VCaP (cell line): ENCODE measurements around the gene LINC01488.

Experiments
- H3K27ac ChIP-seq: fragments of 450-650 bp; 2 replicates; pipeline ENCODE4 v1.5.1; 2017
- CTCF ChIP-seq: fragments of 450-650 bp; conservative IDR thresholded peaks from 2 replicates; pipeline ENCODE4 v1.5.1; 2017; ENCODE audit warnings: mild to moderate bottlenecking, moderate library complexity

Gene LINC01488

DNA sequence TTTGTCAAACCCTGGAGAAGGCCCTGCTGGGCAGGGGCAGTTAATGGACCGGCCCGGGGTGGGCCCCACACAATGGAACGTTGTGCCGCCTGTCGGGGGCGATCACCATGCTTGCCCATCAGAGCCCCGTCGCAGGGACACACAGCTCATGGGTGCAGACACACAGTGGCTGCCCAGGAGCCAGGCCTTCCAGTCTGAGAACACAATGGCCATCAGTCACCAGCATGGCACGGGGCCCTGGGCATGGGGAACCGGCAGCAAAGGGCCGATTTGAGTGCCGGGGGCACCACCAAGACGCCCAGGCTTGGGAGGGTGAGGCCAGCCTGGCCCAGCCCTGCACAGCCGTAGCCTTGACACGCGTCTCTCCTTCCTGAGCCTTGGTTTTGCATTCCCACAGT is 7.1 kb downstream of the LINC01488 start:
- H3K27ac ChIP-seq, result no peak overlapping the region
- no peak for TF ChIP-seq CTCF

DNA sequence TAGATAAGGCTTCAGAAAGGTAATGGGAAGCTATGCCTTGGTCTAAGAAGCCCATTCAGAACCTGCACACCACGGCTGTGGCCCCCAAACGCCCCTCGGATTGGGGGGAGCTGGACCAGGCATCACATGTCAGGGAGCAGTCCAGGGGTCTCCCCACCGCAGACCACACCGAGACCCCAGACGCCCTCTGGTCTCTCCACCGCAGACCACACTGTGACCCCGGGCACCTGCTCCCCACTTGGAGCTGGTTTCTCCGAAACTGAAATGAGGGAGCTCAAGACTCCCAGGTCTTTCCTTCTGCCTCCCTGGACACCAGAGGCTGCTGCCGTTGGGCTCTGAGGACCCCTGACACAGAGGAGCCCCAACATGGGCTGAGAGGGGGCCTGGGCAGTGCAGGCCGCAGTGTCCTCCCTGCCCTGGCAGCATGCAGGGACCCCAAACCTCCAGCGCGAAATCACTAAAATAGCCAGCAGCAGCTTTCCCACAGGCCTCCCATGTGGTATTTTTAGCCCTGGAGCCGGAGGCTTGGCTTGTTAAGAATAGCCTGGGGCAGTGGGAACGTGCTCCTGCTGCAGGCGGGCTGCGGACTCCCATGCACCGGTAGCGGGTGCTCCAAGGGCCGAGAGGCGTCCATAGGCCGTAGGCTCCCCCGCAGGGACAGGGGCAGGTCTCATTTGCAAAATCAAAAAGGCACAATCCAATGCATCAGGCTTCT is 7.7 kb downstream of the LINC01488 start:
- TF ChIP-seq CTCF, result no peak

GRCh38 chr11:69489746-69490365 is 8.4 kb downstream of the LINC01488 start:
- TF ChIP-seq CTCF, result no peak
- H3K27ac ChIP-seq, result no peak overlapping the region

More for the DNA sequence above, 7.7 kb downstream of the LINC01488 start:
- no peak overlapping the region for H3K27ac ChIP-seq

GRCh38 chr11:69490516-69490915 is 9.1 kb downstream of the LINC01488 start:
- no peak overlapping the region for H3K27ac ChIP-seq
- no peak for TF ChIP-seq CTCF

GRCh38 chr11:69491071-69492031 is 9.9 kb downstream of the LINC01488 start:
- H3K27ac ChIP-seq, result no peak overlapping the region
- TF ChIP-seq CTCF, result no peak

DNA sequence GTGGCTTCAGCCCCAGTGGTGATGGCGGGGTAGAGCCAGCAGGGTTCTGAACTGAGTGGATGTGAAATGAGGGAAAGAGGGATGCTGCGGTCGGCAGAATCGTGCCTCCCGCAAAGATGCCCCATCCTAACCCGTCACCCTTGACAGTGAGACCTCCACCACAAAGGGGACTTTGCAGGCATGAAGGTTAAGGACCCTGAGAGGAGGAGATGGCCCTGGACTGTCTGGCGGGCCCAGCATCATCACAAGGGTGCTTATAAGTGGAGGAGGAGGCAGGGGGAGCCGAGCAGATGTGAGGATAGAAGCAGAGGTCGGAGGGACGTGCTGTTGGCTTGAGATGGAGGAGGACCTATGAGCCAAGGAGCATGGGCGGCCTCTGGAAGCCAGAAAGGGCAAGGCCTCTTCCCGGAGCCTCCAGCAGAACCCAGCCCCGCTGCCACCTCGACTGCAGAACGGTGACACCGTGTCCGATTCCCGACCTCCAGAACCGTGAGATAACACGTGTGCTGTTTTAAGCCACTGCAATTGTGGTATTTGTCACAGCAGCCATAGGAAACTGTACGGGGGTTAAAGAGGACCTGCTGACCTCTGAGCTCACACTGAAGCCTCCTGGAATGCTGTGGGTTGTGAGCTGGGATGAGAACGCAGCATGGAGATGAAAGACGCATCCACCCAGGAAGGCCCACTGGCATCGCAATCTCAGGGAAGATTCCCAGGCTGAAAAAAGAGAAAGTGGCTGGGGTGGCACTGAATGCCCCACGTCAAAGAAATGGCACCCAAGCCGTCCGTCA is 10.9 kb downstream of the LINC01488 start:
- no peak overlapping the region for H3K27ac ChIP-seq
- TF ChIP-seq CTCF, result no peak
